Activated CD4-positive, alpha-beta T cell treated with anti-CD3 and anti-CD28 coated beads for 36 hours (primary cell): Measurements from ENCODE around the gene IQGAP2. TPM values are rescaled to one million over a fixed set of nuclear protein-coding genes. Genes with fewer than 3 reads are reported as not detected.
"Not testable (repeated sequence)": the region's sequence is repeated elsewhere in the genome, so short reads cannot be mapped to it uniquely, and the experiment has no call there.

ENCODE experiments used
- ATAC-seq: fragments of 200-7000 bp; cut with Tn5 transposase; one replicate; pipeline ENCODE4 v1.10.0; 2021; ENCODE audit warnings: mild to moderate bottlenecking, moderate library complexity
- CTCF ChIA-PET: fragments of 350-600 bp; sonication (Branson Sonifier 250); formaldehyde crosslinking; loops from one replicate; lab custom pipeline; 2021; ENCODE audit warnings: antibody characterized with exemption; lab: Charles Lee
- POLR2A ChIA-PET: fragments of 350-600 bp; sonication (Branson Sonifier 250); formaldehyde crosslinking; loops from one replicate; lab custom pipeline; 2021; ENCODE audit warnings: antibody characterized with exemption, inconsistent platforms; lab: Charles Lee
- DNase-seq: peaks from one replicate; pipeline ENCODE4 v3.0.0-alpha.2; 2020
- H3K27ac Mint-ChIP-seq: one replicate; pipeline ENCODE4 v1.8.0; 2021; ENCODE audit warnings: mixed read lengths
- H3K27me3 Mint-ChIP-seq: one replicate; pipeline ENCODE4 v1.8.0; 2021; ENCODE audit warnings: mixed read lengths
- H3K36me3 Mint-ChIP-seq: one replicate; pipeline ENCODE4 v1.8.0; 2021; ENCODE audit warnings: low read depth, mixed read lengths
- H3K4me1 Mint-ChIP-seq: one replicate; pipeline ENCODE4 v1.8.0; 2021; ENCODE audit warnings: mixed read lengths
- H3K4me3 Mint-ChIP-seq: one replicate; pipeline ENCODE4 v1.8.0; 2021; ENCODE audit warnings: mild to moderate bottlenecking, moderate library complexity, mixed read lengths
- H3K9me3 Mint-ChIP-seq: one replicate; pipeline ENCODE4 v1.8.0; 2021; ENCODE audit warnings: low read depth, mixed read lengths
- intact Hi-C, 2 experiments: fragments of 100-400 bp; cut with DNase I in 1 of 2; cut with micrococcal nuclease in 1 of 2; formaldehyde crosslinking; loops; one replicate each; pipeline versions ENCODE4 v1.14.2 to v1.15.1; 2022 to 2024; cut with DNase I, micrococcal nuclease
- total RNA-seq, 2 experiments: library from RNA; stranded (reverse); gene quantifications; one replicate each; pipeline ENCODE4 v1.2.3, GENCODE V29; 2021

IQGAP2 gene
- total RNA-seq, 2 experiments from 2014 or later = 62.7 to 82.7 TPM

DNA sequence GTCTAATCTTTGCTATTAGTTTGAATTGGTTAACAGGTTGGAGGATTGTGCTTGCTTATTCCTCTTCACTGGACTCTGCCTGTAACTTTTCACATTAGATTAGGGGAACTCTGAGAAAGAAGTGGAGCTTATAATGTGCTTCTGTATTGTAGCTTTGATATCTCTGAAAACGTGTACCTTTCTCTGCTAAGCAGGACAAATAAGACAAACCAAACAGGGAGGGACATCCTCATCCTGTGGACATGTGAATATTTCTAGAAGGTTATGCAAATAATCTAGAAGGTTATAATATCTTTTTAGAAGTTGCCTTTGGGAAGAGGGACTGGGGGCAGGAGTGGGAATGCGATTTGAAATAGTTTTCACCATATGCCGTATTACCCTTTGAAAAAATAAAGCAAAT, 11.7 kb downstream of the IQGAP2 start:
- Mint-ChIP-seq H3K4me3 (no peak overlapping the region), H3K36me3 (peaks cover 8% of the 10 kb centered on the region), H3K9me3 (peaks cover 2% of the 10 kb centered on the region), H3K27me3 (no peaks in the 10 kb centered on the region), H3K27ac (no peak overlapping the region), H3K4me1 (peaks cover 50% of the 10 kb centered on the region)
- DNase-seq (no peak), ATAC-seq (no peak)
- intact Hi-C loops = no loop called here
- POLR2A ChIA-PET = no interaction called here
- CTCF ChIA-PET = interaction anchor here (1.3 to 1.7 kb wide), 2 partner anchors 11 to 168 kb away, joined by 4 to 7 read pairs; no protein-coding TSS in a partner anchor

DNA sequence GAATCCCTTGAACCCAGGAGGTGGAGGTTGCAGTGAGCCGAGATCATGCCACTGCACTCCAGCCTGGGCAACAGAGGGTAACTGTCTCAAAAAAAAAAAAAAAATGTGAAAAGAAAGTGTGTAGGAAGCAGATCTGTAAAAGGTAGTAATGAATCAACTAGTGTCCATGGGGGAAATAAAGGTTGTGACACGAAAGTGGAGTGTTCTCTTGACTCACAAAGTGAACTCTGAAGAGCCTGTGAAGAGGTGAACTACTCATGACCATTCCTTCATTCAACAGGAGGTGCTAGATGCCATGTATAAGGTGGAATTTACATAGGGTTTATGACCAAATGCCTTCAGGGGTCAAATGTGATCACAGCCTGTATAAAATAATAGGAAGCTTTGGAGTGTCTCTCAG, 12.8 kb downstream of the IQGAP2 start:
- CTCF ChIA-PET = interaction anchor here (1.3 kb wide), 2 partner anchors 12 to 35 kb away, joined by 3 to 7 read pairs; no protein-coding TSS in a partner anchor
- intact Hi-C loops = no loop called here

GRCh38 chr5:76419597-76420298, 16.7 kb downstream of the IQGAP2 start:
- no peak for DNase-seq
- Mint-ChIP-seq H3K9me3 (peaks cover 2% of the 10 kb centered on the region), H3K4me1 (peaks cover 44% of the 10 kb centered on the region), H3K36me3 (peaks cover 12% of the 10 kb centered on the region), H3K27ac (no peak overlapping the region), H3K4me3 (no peak overlapping the region), H3K27me3 (no peaks in the 10 kb centered on the region)
- ChIA-PET CTCF (interaction anchor here (1.1 kb wide), 2 partner anchors 15 to 29 kb away, joined by 4 read pairs; no protein-coding TSS in a partner anchor), POLR2A (no interaction called here)
- intact Hi-C loops = no loop called here
- no peak for ATAC-seq

More for the DNA sequence above, 12.8 kb downstream of the IQGAP2 start:
- H3K27ac Mint-ChIP-seq = peak overlapping the region; percentile 49
- no peaks in the 10 kb centered on the region for H3K27me3 Mint-ChIP-seq
- H3K4me3 Mint-ChIP-seq = no peak overlapping the region
- H3K9me3 Mint-ChIP-seq = peaks cover 2% of the 10 kb centered on the region
- POLR2A ChIA-PET = interaction anchor here (0.6 to 0.8 kb wide), 3 partner anchors 8 to 351 kb away, joined by 3 to 5 read pairs (median 3); no protein-coding TSS in a partner anchor
- peaks cover 12% of the 10 kb centered on the region for H3K36me3 Mint-ChIP-seq
- H3K4me1 Mint-ChIP-seq = peaks cover 52% of the 10 kb centered on the region
- peak; percentile 97 for ATAC-seq
- no peak for DNase-seq

DNA sequence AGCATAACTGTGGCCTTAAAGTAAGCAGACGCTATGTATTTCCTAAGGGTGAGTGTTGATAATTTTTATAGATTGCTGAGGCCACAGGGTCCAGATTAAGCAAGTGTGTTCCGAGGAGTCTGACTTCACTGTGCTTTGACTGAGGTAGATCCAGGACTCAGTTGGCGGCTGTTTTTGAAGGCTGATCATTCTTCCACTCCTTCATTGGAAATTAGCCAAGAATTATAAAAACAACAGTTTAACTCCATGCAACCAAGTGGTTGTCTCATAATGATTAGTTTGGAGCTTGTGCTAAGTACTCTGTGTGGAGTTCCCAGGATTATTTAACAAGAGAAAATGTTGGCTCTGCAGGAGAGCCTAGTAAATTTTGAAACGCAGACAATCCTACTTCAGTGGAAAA, 19.1 kb downstream of the IQGAP2 start:
- H3K27ac Mint-ChIP-seq = no peak overlapping the region
- no peak for DNase-seq
- H3K27me3 Mint-ChIP-seq = no peaks in the 10 kb centered on the region
- intact Hi-C loops = no loop called here
- H3K9me3 Mint-ChIP-seq = no peaks in the 10 kb centered on the region
- H3K36me3 Mint-ChIP-seq = peaks cover 7% of the 10 kb centered on the region
- no peak overlapping the region for H3K4me3 Mint-ChIP-seq
- H3K4me1 Mint-ChIP-seq = peaks cover 37% of the 10 kb centered on the region
- no peak for ATAC-seq
- ChIA-PET POLR2A (no interaction called here), CTCF (interaction anchor here (1.0 to 1.3 kb wide), 2 partner anchors 15 to 103 kb away, joined by 3 read pairs; no protein-coding TSS in a partner anchor)

- intact Hi-C loops = no loop called here
- ATAC-seq (no peak), DNase-seq (no peak)
- H3K27me3 Mint-ChIP-seq = no peaks in the 10 kb centered on the region
- peaks cover 37% of the 10 kb centered on the region for H3K4me1 Mint-ChIP-seq
- no peak overlapping the region for H3K4me3 Mint-ChIP-seq
- ChIA-PET POLR2A (no interaction called here), CTCF (interaction anchor here (0.7 to 1.3 kb wide), 3 partner anchors 12 to 103 kb away, joined by 3 read pairs; no protein-coding TSS in a partner anchor)
- H3K36me3 Mint-ChIP-seq = peaks cover 7% of the 10 kb centered on the region
- H3K27ac Mint-ChIP-seq = no peak overlapping the region
- no peaks in the 10 kb centered on the region for H3K9me3 Mint-ChIP-seq
Measured at GRCh38 chr5:76422742-76423141, 19.7 kb downstream of the IQGAP2 start.

GRCh38 chr5:76425146-76425545, 22.1 kb downstream of the IQGAP2 start:
- Mint-ChIP-seq H3K9me3 (no peaks in the 10 kb centered on the region), H3K36me3 (peaks cover 4% of the 10 kb centered on the region), H3K27ac (no peak overlapping the region), H3K4me3 (no peak overlapping the region), H3K27me3 (no peaks in the 10 kb centered on the region), H3K4me1 (peaks cover 33% of the 10 kb centered on the region)
- intact Hi-C loops = no loop called here
- ChIA-PET POLR2A (no interaction called here), CTCF (interaction anchor here (0.6 to 1.2 kb wide), 2 partner anchors 108 to 156 kb away, joined by 3 read pairs; no protein-coding TSS in a partner anchor)
- ATAC-seq = no peak
- DNase-seq = no peak

GRCh38 chr5:76425928-76426804, 23.1 kb downstream of the IQGAP2 start:
- Mint-ChIP-seq H3K4me1 (peaks cover 31% of the 10 kb centered on the region), H3K27me3 (no peaks in the 10 kb centered on the region), H3K27ac (no peak overlapping the region), H3K36me3 (peaks cover 2% of the 10 kb centered on the region), H3K4me3 (no peak overlapping the region), H3K9me3 (no peaks in the 10 kb centered on the region)
- ATAC-seq (no peak), DNase-seq (no peak)
- ChIA-PET CTCF (interaction anchor here (0.7 to 1.0 kb wide), 4 partner anchors 44 to 128 kb away, joined by 3 to 4 read pairs (median 3); no protein-coding TSS in a partner anchor), POLR2A (no interaction called here)
- intact Hi-C loops = no loop called here

- no peak overlapping the region for H3K4me3 Mint-ChIP-seq
- CTCF ChIA-PET = interaction anchor here (0.7 to 0.8 kb wide), 2 partner anchors 20 to 42 kb away, joined by 3 read pairs; no protein-coding TSS in a partner anchor
- ATAC-seq (no peak), DNase-seq (no peak)
- H3K27me3 Mint-ChIP-seq = no peaks in the 10 kb centered on the region
- intact Hi-C loops = no loop called here
- POLR2A ChIA-PET = interaction anchor here (1.0 kb wide), 1 partner anchor 46 kb away, joined by 3 read pairs; no protein-coding TSS in a partner anchor
- no peaks in the 10 kb centered on the region for H3K9me3 Mint-ChIP-seq
- H3K36me3 Mint-ChIP-seq = peaks cover 2% of the 10 kb centered on the region
- H3K4me1 Mint-ChIP-seq = peaks cover 31% of the 10 kb centered on the region
- peak overlapping the region; percentile 9 for H3K27ac Mint-ChIP-seq
Measured at GRCh38 chr5:76427206-76428140, 24.4 kb downstream of the IQGAP2 start.

GRCh38 chr5:76428550-76428949, 25.5 kb downstream of the IQGAP2 start:
- H3K27ac Mint-ChIP-seq, H3K27me3 Mint-ChIP-seq, POLR2A ChIA-PET, H3K9me3 Mint-ChIP-seq, DNase-seq, CTCF ChIA-PET, H3K4me3 Mint-ChIP-seq, H3K36me3 Mint-ChIP-seq, ATAC-seq, intact Hi-C loops: not testable (repeated sequence)
- H3K4me1 Mint-ChIP-seq = peaks cover 30% of the 10 kb centered on the region

GRCh38 chr5:76433261-76433660, 30.2 kb downstream of the IQGAP2 start:
- Mint-ChIP-seq H3K9me3 (peaks cover 2% of the 10 kb centered on the region), H3K27ac (no peak overlapping the region), H3K4me3 (no peak overlapping the region), H3K4me1 (peaks cover 12% of the 10 kb centered on the region), H3K36me3 (peaks cover 9% of the 10 kb centered on the region), H3K27me3 (no peaks in the 10 kb centered on the region)
- CTCF ChIA-PET = interaction anchor here (2.0 kb wide), 1 partner anchor 16 kb away, joined by 8 read pairs; no protein-coding TSS in a partner anchor
- DNase-seq (no peak), ATAC-seq (no peak)
- intact Hi-C loops = no loop called here
- POLR2A ChIA-PET = no interaction called here
